ENCODE measurements around the gene AGBL5. TPM values are rescaled to one million over a fixed set of nuclear protein-coding genes. Genes with fewer than 3 reads are reported as not detected.

AGBL5 gene
- total RNA-seq, 4 donors from 2014 or later, result 6.8 to 14.4 (median 10.3) TPM

GRCh38 chr2:27086090-27086723, 34.7 kb downstream of the AGBL5 start:
- DNase-seq (ENCODE audit: low spot score) (peak; percentile 91), ATAC-seq (ENCODE audit: low FRiP score) (peak; percentile 94)
- TF ChIP-seq CTCF (IDR thresholded peaks at IDR 0.05), result peak in 2 of 3 donors; percentile 51 to 83

- DNase-seq (ENCODE audit: low spot score) (no peak), ATAC-seq (ENCODE audit: low FRiP score) (peak; percentile 25)
- TF ChIP-seq CTCF (IDR thresholded peaks at IDR 0.05), result no peak
These were observed 35.5 kb downstream of the AGBL5 start, which contains the start of gene KHK for GRCh38 chr2:27086724-27087593. Gene KHK (plus strand): TSS chr2:27086772. CDS start chr2:27087260, 488 bp downstream.

- DNase-seq (ENCODE audit: low spot score) (no peak), ATAC-seq (ENCODE audit: low FRiP score) (no peak)
- TF ChIP-seq CTCF (IDR thresholded peaks at IDR 0.05), result no peak
These were observed 36.4 kb downstream of the AGBL5 start for GRCh38 chr2:27087823-27088410.

- no peak for TF ChIP-seq CTCF (IDR thresholded peaks at IDR 0.05)
- DNase-seq (ENCODE audit: low spot score) (no peak), ATAC-seq (ENCODE audit: low FRiP score) (no peak)
These were observed 37.2 kb downstream of the AGBL5 start for GRCh38 chr2:27088634-27089033.

- DNase-seq (ENCODE audit: low spot score) (no peak), ATAC-seq (ENCODE audit: low FRiP score) (no peak)
- TF ChIP-seq CTCF (IDR thresholded peaks at IDR 0.05), result no peak
These were observed 37.9 kb downstream of the AGBL5 start for GRCh38 chr2:27089111-27089954.

All from omental fat pad (tissue), 4 donors.